DND-41 (cell line): ENCODE measurements around the gene APOLD1.

Experiments
- CTCF ChIP-seq: IDR thresholded peaks from 2 replicates; pipeline ENCODE4 v1.5.1; 2012; ENCODE audit warnings: borderline replicate concordance, low read length, moderate library complexity, mild to moderate bottlenecking; ENCODE audit not compliant: poor library complexity, severe bottlenecking; ENCODE audit errors: extremely low read depth
- EZH2 ChIP-seq: IDR thresholded peaks from 3 replicates; pipeline ENCODE4 v1.6.1; 2012; ENCODE audit warnings: borderline replicate concordance, low read depth, mild to moderate bottlenecking, moderate library complexity, low read length, inconsistent platforms; ENCODE audit not compliant: severe bottlenecking

GRCh38 chr12:12804432-12804886, 19.0 kb downstream of the APOLD1 start:
- no peak for TF ChIP-seq CTCF
- no peak for TF ChIP-seq EZH2
